A673 (cell line): ENCODE data around the gene RPTOR.

ENCODE experiments used
- EZH2 ChIP-seq: fragments of 200-600 bp; sonication (generic); IDR thresholded peaks from 2 replicates; pipeline ENCODE4 v1.6.1; 2017; ENCODE audit warnings: borderline replicate concordance, low read depth, mild to moderate bottlenecking, mixed read lengths, antibody characterized with exemption, low read length; ENCODE audit not compliant: poor library complexity, severe bottlenecking
- TF ChIP-seq, protein P1 (sequence below): fragments of 300-800, 200-600 bp; sonication (generic); conservative IDR thresholded peaks from 2 replicates; pipeline ENCODE4 v1.5.1; 2017; ENCODE audit warnings: low read depth, mild to moderate bottlenecking, antibody characterized with exemption, low read length, moderate library complexity, mixed read lengths

DNA sequence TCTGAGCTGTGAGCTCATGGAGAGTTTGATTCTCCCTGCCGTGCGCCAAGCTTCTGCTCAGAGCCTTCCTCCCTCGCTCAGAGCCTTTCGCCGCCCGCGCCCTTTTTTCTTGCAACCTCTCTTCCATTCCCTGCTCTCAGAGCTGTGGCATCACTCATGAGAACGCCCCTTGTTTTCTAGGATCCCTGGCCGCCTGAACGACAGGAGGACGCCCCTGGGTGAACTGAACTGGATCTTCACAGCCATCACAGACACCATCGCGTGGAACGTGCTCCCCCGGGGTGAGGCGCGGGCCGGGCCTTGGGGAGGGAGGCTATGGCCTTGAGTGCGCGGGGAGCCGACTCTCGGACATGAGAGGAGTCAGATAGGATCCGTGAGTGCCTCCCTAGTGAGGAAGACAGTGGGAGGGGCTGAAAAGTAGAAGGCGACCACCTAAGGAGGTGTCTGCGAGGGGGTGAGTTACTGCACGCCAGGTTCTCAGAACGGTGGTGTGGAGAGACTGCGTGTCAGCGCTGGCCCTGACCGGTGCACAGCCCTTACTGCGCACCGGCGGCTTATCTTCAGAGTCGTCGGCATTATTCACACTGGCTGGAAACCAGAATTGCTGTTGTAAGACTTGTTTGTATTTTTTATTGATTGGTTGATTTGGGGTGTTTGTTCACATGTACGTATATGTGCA is 277.5 kb downstream of the RPTOR start:
- TF ChIP-seq, protein P1, sequence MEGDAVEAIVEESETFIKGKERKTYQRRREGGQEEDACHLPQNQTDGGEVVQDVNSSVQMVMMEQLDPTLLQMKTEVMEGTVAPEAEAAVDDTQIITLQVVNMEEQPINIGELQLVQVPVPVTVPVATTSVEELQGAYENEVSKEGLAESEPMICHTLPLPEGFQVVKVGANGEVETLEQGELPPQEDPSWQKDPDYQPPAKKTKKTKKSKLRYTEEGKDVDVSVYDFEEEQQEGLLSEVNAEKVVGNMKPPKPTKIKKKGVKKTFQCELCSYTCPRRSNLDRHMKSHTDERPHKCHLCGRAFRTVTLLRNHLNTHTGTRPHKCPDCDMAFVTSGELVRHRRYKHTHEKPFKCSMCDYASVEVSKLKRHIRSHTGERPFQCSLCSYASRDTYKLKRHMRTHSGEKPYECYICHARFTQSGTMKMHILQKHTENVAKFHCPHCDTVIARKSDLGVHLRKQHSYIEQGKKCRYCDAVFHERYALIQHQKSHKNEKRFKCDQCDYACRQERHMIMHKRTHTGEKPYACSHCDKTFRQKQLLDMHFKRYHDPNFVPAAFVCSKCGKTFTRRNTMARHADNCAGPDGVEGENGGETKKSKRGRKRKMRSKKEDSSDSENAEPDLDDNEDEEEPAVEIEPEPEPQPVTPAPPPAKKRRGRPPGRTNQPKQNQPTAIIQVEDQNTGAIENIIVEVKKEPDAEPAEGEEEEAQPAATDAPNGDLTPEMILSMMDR = no peak
- no peak for TF ChIP-seq EZH2
